OCI-LY3 (cell line): ENCODE measurements around the gene STAC2.
A peak's percentile ranks its signal among the peaks of the same experiment; 100 is the strongest.

Experiments
- H2AFZ ChIP-seq: fragments of 200-600, 300-600 bp; shearing (Covaris generic); 2 replicates; pipeline ENCODE4 v1.6.0; 2014; ENCODE audit warnings: antibody characterized with exemption, low read depth, low read length
- H3K27ac ChIP-seq: fragments of 200-600, 300-600 bp; sonication (generic); 2 replicates; pipeline ENCODE4 v1.5.1; 2014; ENCODE audit warnings: mild to moderate bottlenecking, low read length, moderate library complexity, mixed read lengths
- H3K27me3 ChIP-seq: fragments of 200-600, 300-600 bp; sonication (generic); 2 replicates; pipeline ENCODE4 v1.6.1; 2014; ENCODE audit warnings: low read depth, low read length, mixed read lengths
- H3K36me3 ChIP-seq: fragments of 200-600, 300-600 bp; sonication (generic); replicated peaks from 2 replicates; pipeline ENCODE3; 2014; ENCODE audit warnings: low read depth, low read length, mixed read lengths
- H3K4me1 ChIP-seq: fragments of 300-600, 200-600 bp; sonication (generic); 2 replicates; pipeline ENCODE4 v1.6.1; 2014; ENCODE audit warnings: low read length, mixed read lengths
- H3K4me2 ChIP-seq: fragments of 200-600, 300-600 bp; sonication (generic); 2 replicates; pipeline ENCODE4 v1.6.1; 2014; ENCODE audit warnings: low read length, mixed read lengths
- H3K4me3 ChIP-seq: fragments of 300-600, 200-600 bp; sonication (generic); 2 replicates; pipeline ENCODE4 v1.5.1; 2014; ENCODE audit warnings: antibody characterized with exemption, mild to moderate bottlenecking, low read length, moderate library complexity
- H3K79me2 ChIP-seq: fragments of 300-600, 200-600 bp; shearing (Covaris generic); 2 replicates; pipeline ENCODE4 v1.6.1; 2014; ENCODE audit warnings: mild to moderate bottlenecking, low read length, mixed read lengths
- H3K9ac ChIP-seq: fragments of 300-600, 200-600 bp; shearing (Covaris generic); 2 replicates; pipeline ENCODE4 v1.6.0; 2014; ENCODE audit warnings: mild to moderate bottlenecking, low read length, moderate library complexity
- H3K9me3 ChIP-seq: fragments of 200-600, 300-600 bp; shearing (Covaris generic); 2 replicates; pipeline ENCODE4 v1.6.1; 2014; ENCODE audit warnings: low read length, mixed read lengths; ENCODE audit not compliant: insufficient read depth
- H4K20me1 ChIP-seq: fragments of 200-600, 300-600 bp; sonication (generic); 2 replicates; pipeline ENCODE4 v1.6.1; 2016; ENCODE audit warnings: low read length, mixed read lengths; ENCODE audit not compliant: insufficient read depth
- CTCF ChIP-seq: fragments of 200-600, 300-600 bp; sonication (generic); IDR thresholded peaks from 2 replicates; pipeline ENCODE4 v1.5.1; 2014; ENCODE audit warnings: antibody characterized with exemption, low read length, low read depth
- EZH2phosphoT487 ChIP-seq: fragments of 200-600 bp; shearing (Covaris generic); IDR thresholded peaks from 2 replicates; pipeline ENCODE4 v1.6.1; 2018; ENCODE audit warnings: antibody characterized with exemption, mixed run types, low read depth

The STAC2 gene

GRCh38 chr17:39200070-39200879 is 25.5 kb downstream of the STAC2 start, which contains the start of gene RPL19:
RPL19 (plus strand) TSS chr17:39200283; CDS start chr17:39200345, 62 bp downstream.
- no peaks in the 10 kb centered on the region for H3K27me3 ChIP-seq
- H3K9me3 ChIP-seq: no peaks in the 10 kb centered on the region
- H4K20me1 ChIP-seq: peaks cover 18% of the 10 kb centered on the region
- H3K79me2 ChIP-seq: peaks cover 41% of the 10 kb centered on the region
- H3K27ac ChIP-seq: peak within 1 kb of the TSS; percentile 87
- H3K9ac ChIP-seq: peak within 1 kb of the TSS; percentile 98
- peak within 1 kb of the TSS; percentile 100 for H2AFZ ChIP-seq
- no peak for TF ChIP-seq EZH2phosphoT487
- no peak for TF ChIP-seq CTCF
- peaks cover 40% of the 10 kb centered on the region for H3K36me3 ChIP-seq
- peak within 1 kb of the TSS; percentile 99 for H3K4me2 ChIP-seq
- peaks cover 33% of the 10 kb centered on the region for H3K4me1 ChIP-seq
- peak within 1 kb of the TSS; percentile 99 for H3K4me3 ChIP-seq

- H3K4me3 ChIP-seq: peak overlapping the region; percentile 99
Measured at GRCh38 chr17:39199820-39200069, 26.0 kb downstream of the STAC2 start.

GRCh38 chr17:39198186-39198566 is 27.6 kb downstream of the STAC2 start:
- H3K27ac ChIP-seq: no peak overlapping the region
- peaks cover 33% of the 10 kb centered on the region for H3K4me1 ChIP-seq
- H3K4me2 ChIP-seq: peak overlapping the region; percentile 99
- peak overlapping the region; percentile 79 for H3K4me3 ChIP-seq
- no peaks in the 10 kb centered on the region for H3K27me3 ChIP-seq
- no peaks in the 10 kb centered on the region for H3K9me3 ChIP-seq
- no peak for TF ChIP-seq EZH2phosphoT487
- no peak for TF ChIP-seq CTCF
- H3K36me3 ChIP-seq: peaks cover 23% of the 10 kb centered on the region
- peaks cover 42% of the 10 kb centered on the region for H3K79me2 ChIP-seq
- H2AFZ ChIP-seq: no peak overlapping the region
- peak overlapping the region; percentile 64 for H3K9ac ChIP-seq
- H4K20me1 ChIP-seq: peaks cover 9% of the 10 kb centered on the region; the same call in 1 of the 2 replicates

More at GRCh38 chr17:39199820-39200069, 26.0 kb downstream of the STAC2 start:
- H3K27me3 ChIP-seq: no peaks in the 10 kb centered on the region
- H3K36me3 ChIP-seq: peaks cover 36% of the 10 kb centered on the region
- H3K27ac ChIP-seq: peak overlapping the region; percentile 87
- H2AFZ ChIP-seq: peak overlapping the region; percentile 100
- H4K20me1 ChIP-seq: peaks cover 18% of the 10 kb centered on the region
- peak overlapping the region; percentile 98 for H3K9ac ChIP-seq
- no peaks in the 10 kb centered on the region for H3K9me3 ChIP-seq
- H3K4me2 ChIP-seq: peak overlapping the region; percentile 99
- peaks cover 42% of the 10 kb centered on the region for H3K79me2 ChIP-seq
- no peak for TF ChIP-seq EZH2phosphoT487
- TF ChIP-seq CTCF: no peak
- peaks cover 33% of the 10 kb centered on the region for H3K4me1 ChIP-seq

GRCh38 chr17:39197380-39198185 is 28.2 kb downstream of the STAC2 start, which contains the start of gene CACNB1:
CACNB1 (minus strand) TSS chr17:39197669; CDS start chr17:39197495, 174 bp downstream.
- H3K9ac ChIP-seq: peak within 1 kb of the TSS; percentile 64
- H3K4me3 ChIP-seq: peak within 1 kb of the TSS; percentile 79
- peaks cover 40% of the 10 kb centered on the region for H3K79me2 ChIP-seq
- no peaks in the 10 kb centered on the region for H3K27me3 ChIP-seq
- H4K20me1 ChIP-seq: peaks cover 7% of the 10 kb centered on the region; the same call in 1 of the 2 replicates
- H3K27ac ChIP-seq: no peak within 1 kb of the TSS; the same call in 1 of the 2 replicates
- TF ChIP-seq CTCF: no peak
- no peak for TF ChIP-seq EZH2phosphoT487
- peak within 1 kb of the TSS; percentile 99 for H3K4me2 ChIP-seq
- no peak within 1 kb of the TSS for H2AFZ ChIP-seq
- H3K9me3 ChIP-seq: no peaks in the 10 kb centered on the region
- peaks cover 32% of the 10 kb centered on the region for H3K4me1 ChIP-seq
- H3K36me3 ChIP-seq: peaks cover 19% of the 10 kb centered on the region
